GM19324 (cell line): ENCODE data around the gene DDHD1.
A peak's percentile ranks its signal among the peaks of the same experiment; 100 is the strongest.
"Not testable (repeated sequence)": the region's sequence is repeated elsewhere in the genome, so short reads cannot be mapped to it uniquely, and the experiment has no call there.

Experiments
- ATAC-seq: cut with Tn5 transposase; IDR thresholded peaks from one replicate; pipeline ENCODE4 v1.9.1; 2021; ENCODE audit warnings: mild to moderate bottlenecking, moderate library complexity; ENCODE audit not compliant: unreplicated experiment, low FRiP score

The DDHD1 gene

DNA sequence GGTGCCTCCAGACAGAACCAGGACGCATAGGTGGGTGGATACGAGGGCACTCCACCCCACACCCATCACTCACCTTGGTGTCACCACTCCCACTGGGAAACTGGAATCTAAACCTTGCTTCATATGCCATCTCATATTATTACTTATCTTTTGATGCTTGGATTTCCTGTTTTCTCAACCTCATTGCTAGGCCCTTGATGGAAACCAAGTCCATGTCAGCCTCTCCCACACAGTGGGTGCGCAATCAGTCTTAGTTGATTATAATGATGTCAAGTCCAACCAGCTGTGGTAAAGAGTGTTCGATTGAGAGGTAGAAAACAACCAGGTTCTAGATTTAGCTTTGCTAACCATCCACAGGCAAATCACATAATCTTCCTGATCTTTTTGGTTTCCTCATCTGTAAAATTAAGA lies 584 bp upstream of the DDHD1 start:
- ATAC-seq, result no peak

DNA sequence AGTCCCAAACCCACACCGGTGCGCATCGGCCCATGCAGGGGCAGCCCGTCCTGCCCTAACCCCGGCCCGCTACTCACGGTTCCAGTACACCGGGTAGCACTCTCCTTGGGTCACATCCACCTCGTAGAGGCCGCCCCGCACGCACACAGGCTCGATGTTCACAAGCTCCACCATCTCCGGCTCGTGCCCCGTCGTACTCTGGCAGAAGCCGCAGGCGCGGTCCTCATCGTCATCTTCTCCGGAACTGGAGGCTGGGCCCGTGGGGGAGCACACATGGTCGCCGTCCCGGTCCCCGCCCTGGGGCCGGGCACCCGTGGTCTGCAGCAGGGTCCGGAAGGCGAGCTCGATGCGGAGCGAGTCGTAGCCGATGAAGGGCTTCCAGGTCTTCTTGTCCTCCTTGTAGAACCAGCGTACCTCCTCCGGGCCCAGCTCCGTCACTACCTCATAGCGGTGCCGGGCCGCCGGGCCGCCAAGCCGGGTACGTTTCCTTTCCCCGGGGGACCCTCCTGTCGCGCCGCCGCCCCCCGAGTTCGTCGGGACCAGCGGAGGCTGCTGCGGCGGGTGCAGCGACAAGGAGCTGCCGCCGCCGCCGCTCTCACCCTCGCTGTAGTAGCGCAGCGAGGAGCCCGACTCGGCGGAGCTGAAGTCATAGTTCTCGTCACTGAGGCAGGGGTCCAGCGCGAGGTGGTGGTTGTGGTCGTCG lies 788 bp downstream of the DDHD1 start:
- peak; percentile 25 for ATAC-seq

DNA sequence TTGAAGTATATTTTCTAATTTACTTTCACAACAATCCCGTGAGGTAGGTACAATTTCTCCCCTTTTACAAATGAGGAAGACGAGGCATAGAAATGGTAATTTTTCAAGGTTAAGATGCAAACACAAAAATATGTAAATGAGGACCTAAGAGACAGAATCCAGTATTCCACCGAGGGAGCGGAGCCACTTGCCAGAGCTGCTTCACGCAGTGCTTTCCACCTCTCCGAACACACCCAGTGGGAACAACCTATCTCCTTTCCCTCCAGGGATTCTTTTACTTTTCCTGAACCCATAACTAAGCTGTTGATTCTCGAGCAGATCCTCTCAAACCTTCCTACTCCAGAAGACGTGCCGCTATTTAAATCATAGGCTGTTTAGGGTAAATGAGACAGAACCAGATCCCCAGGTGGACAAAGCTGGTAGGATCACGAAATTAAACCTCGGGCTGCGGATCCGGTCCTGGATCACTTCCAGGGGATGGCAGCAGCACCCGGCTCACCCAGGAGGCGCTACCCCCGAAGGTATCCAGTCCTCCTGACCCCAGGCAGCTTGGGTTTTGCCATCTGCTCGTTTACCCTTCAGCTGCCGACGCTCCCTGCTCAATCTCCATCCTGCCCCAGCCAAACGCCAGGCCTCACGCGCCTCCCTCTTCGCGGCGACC lies 1.5 kb downstream of the DDHD1 start:
- no peak for ATAC-seq

DNA sequence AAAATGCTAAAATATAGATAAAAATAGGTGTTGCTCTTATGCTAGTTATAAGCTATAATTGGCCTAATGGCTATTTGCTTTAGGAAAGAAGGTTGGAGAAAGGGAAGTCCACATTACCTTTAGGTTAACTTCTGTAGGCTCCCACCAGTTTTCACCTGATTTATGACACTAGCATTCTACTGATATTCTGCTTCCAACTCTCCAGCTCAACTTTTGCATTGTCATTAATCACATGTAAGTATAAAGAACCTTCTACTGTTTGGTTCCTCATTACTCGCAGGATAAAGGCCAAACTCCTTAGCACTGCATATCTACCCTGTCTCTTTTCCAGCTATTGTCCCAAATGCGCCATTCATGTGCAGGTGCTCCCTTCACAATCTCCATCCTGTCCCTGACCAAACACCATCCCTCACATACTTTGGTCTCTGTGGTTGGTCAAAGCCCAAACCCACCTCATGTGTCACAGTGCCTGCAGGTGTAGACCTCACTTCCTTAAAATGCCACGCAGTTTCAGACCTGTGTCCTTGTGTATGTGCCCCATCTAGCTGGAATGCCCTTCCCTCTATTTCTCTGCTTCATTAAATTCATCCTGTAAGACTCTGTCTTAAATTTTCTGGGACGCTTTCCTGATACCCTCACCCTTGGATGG lies 3.3 kb downstream of the DDHD1 start:
- ATAC-seq, result no peak

DNA sequence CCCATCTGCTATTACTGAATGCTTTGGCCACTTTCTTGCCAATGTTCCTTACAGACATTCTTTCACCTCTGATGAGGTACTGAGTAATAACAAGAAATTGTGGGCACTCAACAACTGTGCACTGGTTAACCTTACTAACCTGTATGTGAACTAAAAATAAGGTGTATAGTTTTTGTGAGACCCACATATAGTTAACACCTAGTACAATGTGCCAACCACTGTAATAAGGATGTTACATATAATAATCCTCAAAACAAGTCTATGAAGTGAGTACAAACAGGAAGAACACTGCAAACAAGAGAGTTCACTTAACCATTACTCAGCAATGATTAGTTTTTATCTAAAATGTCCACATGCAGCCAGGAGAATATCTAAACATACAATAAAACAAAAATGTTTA lies 4.5 kb downstream of the DDHD1 start:
- no peak for ATAC-seq

DNA sequence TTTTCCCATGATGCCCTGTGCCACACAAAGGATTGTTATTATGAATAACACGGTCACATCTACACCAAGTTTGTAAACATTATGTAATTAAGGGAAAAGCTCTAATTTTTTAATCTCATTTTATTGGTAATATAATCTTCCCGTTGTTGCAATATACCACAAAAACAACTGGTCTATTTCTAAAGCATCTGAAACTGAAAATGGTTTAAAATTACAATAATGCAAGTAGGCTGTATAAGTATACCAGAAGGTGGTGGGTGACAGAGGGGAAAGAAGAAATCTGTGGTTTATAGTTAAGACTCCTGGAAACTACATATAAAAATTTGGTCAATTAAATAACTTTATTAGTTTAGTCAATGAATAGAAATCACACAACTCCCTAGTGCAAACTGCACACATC lies 5.2 kb downstream of the DDHD1 start:
- ATAC-seq, result no peak

DNA sequence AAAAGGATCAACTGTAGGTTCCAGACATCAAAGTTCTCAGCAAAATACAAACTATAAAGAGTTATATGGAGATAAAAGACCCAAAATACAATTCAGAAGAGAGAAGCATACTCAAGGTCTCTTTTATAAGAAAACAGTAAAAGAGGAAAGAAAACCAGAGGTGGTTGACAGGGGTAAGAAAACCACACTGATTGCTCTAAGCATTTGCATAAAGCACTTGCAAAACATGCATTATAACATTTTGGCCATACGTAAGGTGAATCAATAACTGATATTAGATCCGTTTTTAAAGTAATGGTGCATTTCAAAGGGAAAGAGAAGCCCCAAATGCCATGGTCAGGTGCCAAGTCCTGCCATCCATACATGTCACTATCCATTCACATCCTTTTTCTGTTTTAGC lies 5.9 kb downstream of the DDHD1 start:
- peak; percentile 37 for ATAC-seq

DNA sequence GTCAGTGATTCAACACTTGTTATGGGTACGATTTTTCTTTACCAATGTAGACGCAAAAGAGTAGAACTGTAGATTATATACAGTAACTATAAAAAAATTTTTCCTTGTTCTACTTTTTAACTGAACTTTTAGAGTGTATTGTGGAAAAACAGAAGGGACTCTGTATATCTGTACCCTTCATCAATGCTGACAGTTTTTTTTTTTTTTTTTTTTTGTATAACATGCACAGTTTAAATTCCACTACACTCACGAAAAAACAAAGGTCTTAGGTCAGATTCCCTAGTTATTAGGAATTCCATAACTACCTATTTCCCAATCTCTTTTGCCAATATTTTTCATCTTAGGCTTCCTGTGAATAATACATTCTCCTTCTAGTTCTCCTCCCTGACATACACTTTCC lies 6.4 kb downstream of the DDHD1 start:
- no peak for ATAC-seq

DNA sequence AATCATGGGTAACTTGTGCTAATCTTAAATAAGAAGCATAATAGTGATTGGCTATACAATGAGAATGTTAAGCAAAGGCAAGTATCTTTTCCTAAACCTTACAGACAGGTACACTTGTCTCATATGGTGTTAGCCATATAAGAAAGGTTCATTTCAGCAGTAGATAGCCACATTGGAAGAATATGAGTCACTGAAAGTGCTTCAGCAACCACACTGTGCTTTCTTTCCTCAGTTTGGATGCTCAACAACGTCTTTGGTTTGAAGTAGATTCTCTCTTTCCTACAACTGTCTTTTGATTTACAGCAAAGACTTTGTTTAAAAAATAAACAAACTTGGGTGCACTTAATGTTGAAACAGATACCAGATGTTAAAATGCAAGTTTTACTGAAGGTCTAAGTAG lies 8.9 kb downstream of the DDHD1 start:
- peak; percentile 54 for ATAC-seq

DNA sequence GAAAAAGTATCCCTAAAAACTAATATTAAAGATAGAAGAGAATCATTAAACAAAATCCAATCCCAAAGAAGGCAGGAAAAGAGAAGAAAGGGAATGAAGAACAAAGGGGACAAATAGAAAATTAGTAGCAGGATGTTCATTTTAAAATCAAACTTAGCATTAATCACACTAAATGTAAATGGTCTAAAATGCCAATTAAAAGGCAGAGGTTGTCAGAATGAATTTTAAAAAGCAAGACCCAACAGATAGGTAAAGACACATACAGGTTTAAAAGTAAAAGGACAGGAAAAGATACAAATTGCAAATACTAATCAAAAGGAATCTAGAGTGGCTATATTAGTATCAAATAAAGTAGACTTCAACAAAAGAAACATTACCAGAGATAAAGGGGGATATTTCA lies 12.5 kb downstream of the DDHD1 start:
- ATAC-seq, result no peak

DNA sequence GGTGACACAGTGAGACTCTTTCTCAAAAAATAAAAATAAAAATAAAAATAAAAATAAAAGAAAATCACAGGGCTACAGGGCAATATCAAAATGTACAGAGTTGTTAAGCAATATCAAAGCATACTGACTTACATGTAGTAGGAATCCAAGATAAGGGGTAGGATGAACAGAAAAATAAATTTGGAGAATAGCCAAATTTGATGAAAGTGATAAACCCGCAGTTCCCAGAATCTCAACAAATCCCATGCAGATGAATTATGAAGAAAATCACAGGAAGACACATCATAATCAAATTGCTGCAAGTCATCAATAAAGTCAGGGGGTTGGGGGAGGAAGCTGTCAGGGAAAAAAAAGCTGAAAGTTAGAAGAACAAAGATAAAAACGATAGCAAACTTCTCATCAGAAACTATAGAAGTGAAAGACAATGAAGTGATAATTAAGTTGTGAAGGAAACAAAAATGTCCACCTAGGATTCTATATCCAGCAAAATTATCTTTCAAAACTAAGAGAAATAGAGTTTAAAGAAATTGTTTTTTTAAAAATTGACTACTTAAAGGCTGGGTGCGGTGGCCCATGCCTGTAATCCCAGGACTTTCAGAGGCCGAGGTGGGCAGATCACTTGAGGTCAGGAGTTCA lies 15.4 kb downstream of the DDHD1 start:
- no peak for ATAC-seq

DNA sequence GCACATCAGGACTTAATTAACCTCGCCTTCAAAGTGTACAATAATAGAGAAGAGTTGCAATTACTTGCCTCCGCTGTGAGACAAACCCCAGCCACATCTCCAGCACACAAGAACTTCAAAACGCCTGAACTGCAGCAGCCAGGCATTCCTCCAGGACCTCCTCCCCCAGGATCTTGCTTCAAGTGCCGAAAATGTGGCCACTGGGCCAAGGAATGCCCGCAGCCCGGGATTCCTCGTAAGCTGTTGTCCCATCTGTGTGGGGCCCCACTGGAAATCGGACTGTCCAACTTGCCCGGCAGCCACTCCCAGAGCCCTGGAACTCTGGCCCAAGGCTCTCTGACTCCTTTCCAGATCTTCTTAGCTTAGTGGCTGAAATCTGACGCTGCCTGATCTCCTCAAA lies 22.6 kb downstream of the DDHD1 start:
- not testable (repeated sequence) for ATAC-seq

DNA sequence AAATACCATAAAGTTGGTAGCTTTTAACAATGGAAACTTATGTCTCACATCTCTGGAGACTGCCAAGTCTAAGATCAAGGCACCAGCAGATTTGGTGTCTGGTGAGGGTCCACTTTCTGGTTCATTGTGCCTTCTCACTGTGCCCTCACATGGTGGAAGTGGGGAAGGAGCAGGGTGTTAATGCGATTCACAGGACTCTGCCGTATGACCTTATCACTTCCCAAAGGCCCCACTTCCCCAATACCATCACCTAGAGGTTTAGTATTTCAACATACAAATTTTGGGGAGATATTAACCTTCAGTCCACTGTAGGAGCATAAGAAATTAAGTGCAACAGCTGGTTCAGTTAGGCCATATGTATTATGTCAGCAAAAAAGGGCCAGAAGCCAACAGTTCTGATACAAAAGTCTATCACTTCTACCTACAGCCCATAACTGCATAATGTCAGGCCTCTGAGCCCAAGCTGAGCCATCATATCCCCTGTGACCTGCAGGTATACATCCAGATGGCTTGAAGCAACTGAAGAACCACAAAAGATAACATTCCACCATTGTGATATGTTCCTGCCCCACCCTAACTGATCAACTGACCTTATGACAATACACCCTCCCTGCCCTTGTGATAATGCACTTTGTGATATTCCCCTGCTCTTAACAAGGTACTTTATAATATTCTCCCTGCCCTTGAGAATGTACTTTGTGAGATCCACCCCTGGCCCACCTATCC lies 24.7 kb downstream of the DDHD1 start:
- no peak for ATAC-seq

DNA sequence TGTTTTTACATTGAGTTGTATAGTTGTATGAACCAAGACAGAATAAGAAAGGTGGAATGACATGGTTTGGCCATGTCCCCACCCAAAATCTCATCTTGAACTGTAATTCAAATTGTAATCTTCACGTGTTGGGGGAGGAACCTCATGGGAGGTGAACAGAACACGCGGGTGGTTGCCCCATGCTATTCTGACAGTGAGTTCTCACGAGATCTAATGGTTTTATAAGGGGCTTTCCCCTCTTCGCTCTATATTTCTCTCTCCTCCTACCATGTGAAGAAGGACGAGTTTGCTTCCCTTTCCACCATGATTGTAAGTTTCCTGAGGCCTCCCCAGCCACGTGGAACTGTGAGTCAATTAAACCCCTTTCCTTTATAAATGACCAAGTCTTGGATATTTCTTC lies 25.3 kb downstream of the DDHD1 start:
- no peak for ATAC-seq

DNA sequence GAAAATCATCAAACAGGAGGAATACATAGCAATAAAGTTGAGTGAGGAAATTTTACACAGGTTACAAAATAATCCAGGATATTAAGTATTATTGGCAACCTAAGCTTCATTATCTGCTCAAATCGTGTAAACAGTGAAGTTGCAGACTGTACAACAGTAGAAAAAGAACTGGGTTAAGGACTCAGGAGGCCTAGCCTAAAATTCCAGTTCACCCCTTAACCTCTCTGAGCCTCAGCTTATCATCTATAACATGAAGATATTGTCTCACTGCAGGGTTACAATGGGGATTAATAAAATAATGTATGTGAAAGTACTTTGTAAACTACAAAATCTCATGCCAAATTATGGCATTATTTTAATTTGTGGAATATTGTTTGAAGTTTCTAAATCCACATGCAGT lies 26.0 kb downstream of the DDHD1 start:
- no peak for ATAC-seq

DNA sequence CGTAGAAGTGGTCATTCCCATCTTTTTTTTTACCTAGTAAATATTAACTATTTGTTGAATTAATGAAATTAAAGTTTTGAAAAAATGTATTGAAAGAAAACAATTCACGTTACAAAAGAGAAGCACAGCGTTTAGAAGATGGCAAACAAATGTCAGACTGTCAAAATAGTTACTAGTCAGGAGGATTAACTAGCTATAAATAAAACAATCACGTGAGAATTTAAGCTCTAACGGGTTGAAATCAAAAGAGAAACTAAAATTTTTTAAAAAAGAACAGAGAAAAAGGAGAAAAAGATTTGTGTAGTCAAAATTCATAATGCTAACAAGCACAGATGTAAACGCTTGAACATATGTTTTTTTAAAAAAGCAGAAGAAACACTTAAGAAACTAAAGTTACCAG lies 26.4 kb downstream of the DDHD1 start:
- ATAC-seq, result no peak

DNA sequence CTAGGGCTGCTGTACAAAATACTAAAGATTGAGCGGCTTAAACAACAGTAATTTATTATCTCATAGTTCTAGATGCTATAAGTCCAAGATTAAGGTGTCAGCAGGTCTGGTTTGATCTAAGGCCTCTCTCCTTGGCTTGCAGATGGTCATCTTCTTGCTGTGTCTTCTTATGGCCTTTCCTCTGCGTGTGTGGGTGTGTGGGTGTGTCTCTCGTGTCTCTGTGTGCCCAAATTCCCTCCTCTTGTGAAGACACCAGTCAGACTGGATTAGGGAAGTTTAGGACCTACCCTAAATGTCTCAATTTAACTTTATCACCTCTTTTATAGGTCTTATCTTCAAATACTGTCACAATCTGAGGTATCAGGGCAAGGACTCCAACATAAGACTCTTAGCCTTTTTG lies 28.3 kb downstream of the DDHD1 start:
- ATAC-seq, result no peak

DNA sequence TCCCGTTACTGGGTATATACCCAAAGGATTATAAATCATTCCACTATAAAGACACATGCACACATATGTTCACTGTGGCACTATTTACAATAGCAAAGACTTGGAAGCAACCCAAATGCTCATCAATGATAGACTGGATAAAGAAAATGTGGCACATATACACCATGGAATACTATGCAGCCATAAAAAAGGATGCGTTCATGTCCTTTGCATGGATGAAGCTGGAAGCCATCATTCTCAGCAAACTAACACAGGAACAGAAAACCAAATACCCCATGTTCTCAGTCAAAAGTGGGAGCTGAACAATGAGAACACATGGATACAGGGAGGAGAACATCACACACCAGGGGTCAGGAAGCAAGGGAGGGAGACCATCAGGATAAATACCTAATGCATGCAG lies 31.7 kb downstream of the DDHD1 start:
- ATAC-seq, result not testable (repeated sequence)

DNA sequence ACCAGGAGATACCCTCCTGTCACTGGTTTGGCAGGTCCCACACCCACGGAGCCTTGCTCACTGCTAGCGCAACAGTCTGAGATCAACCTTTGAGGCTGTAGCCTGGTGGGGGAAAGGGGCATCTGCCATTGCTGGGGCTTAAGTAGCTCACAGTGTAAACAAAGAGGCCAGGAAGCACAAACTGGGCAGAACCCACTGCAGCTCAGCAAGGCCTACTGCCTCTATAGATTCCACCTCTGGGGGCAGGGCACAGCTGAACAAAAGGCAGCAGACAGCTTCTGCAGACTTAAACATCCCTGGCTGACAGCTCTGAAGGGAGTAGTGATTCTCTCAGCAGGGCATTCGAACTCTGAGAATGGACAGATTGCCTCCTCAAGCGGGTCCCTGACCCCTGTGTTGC lies 35.6 kb downstream of the DDHD1 start:
- not testable (repeated sequence) for ATAC-seq

DNA sequence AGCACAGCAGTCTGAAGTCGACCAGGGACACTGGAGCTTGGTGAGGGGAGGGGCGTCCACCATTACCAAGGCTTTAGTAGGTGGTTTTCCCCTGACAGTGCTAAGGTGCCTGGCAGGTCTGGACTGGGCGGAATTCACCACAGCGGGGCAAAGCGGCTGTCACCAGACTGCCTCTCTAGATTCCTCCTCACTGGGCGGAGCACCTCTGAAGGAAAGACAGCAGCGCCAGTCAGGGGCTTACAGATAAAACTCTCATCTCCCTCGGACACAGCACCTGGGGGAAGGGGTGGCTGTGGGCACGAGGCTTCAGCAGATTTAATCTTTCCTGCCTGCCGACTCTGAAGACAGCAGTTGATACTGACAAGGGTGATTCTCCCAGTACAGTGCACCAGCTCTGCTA lies 39.1 kb downstream of the DDHD1 start:
- no peak for ATAC-seq

DNA sequence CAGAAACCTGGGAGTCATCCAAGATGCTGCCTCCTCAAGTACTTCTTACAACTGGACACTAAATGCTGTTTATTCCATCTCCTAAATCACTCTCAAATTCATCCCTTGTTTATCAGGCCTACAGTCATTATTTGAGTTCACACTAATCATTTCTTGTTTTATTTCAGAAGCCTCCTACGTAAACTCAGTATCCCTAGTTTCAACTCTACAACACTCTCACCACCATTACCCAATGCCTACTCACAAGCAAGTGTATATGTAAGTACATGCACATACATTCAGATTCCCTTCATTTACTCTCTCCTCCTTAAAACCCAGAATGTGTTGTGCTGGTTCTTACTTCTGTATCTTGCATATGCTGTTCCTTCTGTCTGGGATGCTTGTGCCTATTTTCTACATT lies 43.0 kb downstream of the DDHD1 start:
- peak; percentile 3 for ATAC-seq
